Cardiac muscle cell (in vitro differentiated cells and primary cell): Measurements from ENCODE around the gene LGALS4. TPM values are rescaled to one million over a fixed set of nuclear protein-coding genes. Genes with fewer than 3 reads are reported as not detected.
A peak's percentile ranks its signal among the peaks of the same experiment; 100 is the strongest.

Experiments used
- DNase-seq, 2 donors: peaks; one replicate each; pipeline versions ENCODE4 v3.0.0 to v3.0.0-alpha.2; 2010 to 2017; ENCODE audit warnings: low read depth in 1 of 2, low spot score in 1 of 2
- H3K27ac ChIP-seq: fragments of 200-600 bp; sonication (generic); 2 replicates; pipeline ENCODE4 v1.5.1; 2016
- H3K27me3 ChIP-seq: fragments of 200-600 bp; sonication (generic); 2 replicates; pipeline ENCODE4 v1.6.0; 2016; ENCODE audit warnings: control low read depth
- H3K36me3 ChIP-seq: fragments of 200-600 bp; sonication (generic); 2 replicates; pipeline ENCODE4 v1.5.1; 2016; ENCODE audit warnings: control low read depth
- H3K4me1 ChIP-seq: fragments of 200-600 bp; sonication (generic); 2 replicates; pipeline ENCODE4 v1.8.1; 2017; ENCODE audit warnings: low read depth, mild to moderate bottlenecking, mixed run types
- H3K4me3 ChIP-seq: fragments of 200-600 bp; sonication (generic); 2 replicates; pipeline ENCODE4 v1.5.1; 2016; ENCODE audit warnings: mild to moderate bottlenecking
- H3K9me3 ChIP-seq: fragments of 200-600 bp; sonication (generic); 2 replicates; pipeline ENCODE4 v1.5.1; 2017; ENCODE audit warnings: low read depth, mild to moderate bottlenecking, control low read depth
- polyA plus RNA-seq: library from polyadenylated mRNA; unstranded; fragments of >200 nt; fragmentation: Nextera tagmentation; extraction: Ambion mirVana; gene quantifications from 2 replicates; pipeline ENCODE4 v1.2.1, GENCODE V29; 2016
- total RNA-seq: library from RNA; depleted of rRNA; stranded (reverse); fragments of >200 nt; gene quantifications from 2 replicates; pipeline ENCODE4 v1.2.3, GENCODE V29; 2016
- TF ChIP-seq, protein P1 (sequence below): IDR thresholded peaks from 2 replicates; pipeline ENCODE4 v1.5.1; 2012; ENCODE audit warnings: low read depth, mild to moderate bottlenecking, low read length

LGALS4 gene
- total and polyA plus RNA-seq, 2 experiments from 2014 or later, result 0.50 to 1.0 TPM

DNA sequence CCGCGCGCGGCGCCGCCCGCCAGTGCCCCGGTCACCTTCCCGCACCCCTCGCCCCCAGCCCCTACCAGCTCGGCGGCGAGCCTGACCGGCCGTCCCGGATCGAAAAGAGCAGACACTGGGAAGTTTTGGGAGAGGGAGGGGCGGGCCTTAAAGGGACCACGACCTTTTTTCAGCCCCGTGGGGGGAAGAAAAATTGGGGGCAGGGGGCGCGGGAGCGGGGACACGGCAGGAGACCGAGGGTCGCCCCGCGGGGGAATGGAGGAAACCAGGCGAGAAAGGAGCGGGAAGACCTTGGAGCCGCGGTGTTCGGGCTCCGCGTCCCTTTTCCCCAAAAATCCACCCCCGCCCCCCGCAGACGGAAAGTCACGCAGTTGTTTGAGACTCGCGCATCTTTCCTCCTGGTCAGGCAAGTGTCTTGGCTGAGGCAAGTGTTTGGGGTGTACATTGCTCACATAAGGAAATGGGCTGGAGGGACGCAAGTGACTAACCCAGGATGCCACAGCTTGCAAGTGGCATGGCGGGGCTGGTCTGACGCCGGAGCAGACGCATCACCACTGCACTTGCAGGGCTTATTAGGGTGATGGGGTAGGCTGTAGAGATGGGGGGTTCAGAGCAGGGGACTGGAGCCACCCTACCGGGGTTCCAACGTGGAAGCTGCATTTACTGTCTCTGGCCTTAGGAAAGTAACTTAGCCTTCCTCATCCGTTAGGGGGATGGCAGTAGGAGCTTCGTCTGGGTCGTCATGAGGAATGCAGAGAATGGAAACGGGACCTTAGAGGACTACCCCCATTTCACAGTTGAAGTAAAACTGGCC, 39.7 kb upstream of the LGALS4 start:
- H3K4me1 ChIP-seq, result peaks cover 16% of the 10 kb centered on the region
- TF ChIP-seq, protein P1, sequence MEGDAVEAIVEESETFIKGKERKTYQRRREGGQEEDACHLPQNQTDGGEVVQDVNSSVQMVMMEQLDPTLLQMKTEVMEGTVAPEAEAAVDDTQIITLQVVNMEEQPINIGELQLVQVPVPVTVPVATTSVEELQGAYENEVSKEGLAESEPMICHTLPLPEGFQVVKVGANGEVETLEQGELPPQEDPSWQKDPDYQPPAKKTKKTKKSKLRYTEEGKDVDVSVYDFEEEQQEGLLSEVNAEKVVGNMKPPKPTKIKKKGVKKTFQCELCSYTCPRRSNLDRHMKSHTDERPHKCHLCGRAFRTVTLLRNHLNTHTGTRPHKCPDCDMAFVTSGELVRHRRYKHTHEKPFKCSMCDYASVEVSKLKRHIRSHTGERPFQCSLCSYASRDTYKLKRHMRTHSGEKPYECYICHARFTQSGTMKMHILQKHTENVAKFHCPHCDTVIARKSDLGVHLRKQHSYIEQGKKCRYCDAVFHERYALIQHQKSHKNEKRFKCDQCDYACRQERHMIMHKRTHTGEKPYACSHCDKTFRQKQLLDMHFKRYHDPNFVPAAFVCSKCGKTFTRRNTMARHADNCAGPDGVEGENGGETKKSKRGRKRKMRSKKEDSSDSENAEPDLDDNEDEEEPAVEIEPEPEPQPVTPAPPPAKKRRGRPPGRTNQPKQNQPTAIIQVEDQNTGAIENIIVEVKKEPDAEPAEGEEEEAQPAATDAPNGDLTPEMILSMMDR, result no peak
- H3K4me3 ChIP-seq, result peak overlapping the region; percentile 95
- peak overlapping the region; percentile 99 for H3K27ac ChIP-seq
- no peaks in the 10 kb centered on the region for H3K36me3 ChIP-seq
- no peaks in the 10 kb centered on the region for H3K9me3 ChIP-seq
- H3K27me3 ChIP-seq, result no peaks in the 10 kb centered on the region
- DNase-seq, result peak in 1 of 2 donors; percentile 55

DNA sequence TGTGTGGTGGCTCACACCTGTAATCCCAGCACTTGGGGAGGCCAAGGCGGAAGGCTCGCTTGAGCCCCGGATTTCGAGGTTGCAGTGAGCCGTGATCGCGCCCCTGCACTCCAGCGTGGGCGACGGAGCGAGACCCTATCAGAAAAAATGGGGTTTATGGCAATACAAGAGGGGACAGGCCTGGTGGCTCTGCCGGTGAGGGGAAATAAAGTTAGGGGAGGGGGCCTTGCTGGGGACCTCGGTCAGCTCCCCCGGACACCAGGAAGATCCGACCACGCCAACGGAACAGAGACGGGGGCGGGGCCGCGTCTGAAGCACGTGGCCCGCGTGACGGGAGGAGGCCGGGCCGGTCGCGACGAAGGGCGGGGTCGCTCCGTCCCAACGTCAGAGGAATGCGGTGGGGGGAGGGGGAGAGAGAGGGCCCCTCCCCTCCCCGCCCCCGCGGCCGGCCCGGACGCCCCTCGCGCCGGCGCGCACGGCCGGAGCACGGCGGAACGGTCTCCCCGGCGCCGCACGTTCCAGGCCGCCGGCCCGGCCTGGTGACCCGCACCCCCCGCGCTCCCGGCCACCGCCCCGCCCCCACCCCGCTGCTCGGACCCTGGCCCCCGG, 39.0 kb upstream of the LGALS4 start:
- Histone ChIP-seq H3K36me3 (peaks cover 6% of the 10 kb centered on the region), H3K4me3 (peak overlapping the region; percentile 95), H3K27ac (peak overlapping the region; percentile 99), H3K9me3 (no peaks in the 10 kb centered on the region), H3K4me1 (peaks cover 16% of the 10 kb centered on the region), H3K27me3 (no peaks in the 10 kb centered on the region)
- TF ChIP-seq, protein P1, result no peak
- DNase-seq, result peak; percentile 96

DNA sequence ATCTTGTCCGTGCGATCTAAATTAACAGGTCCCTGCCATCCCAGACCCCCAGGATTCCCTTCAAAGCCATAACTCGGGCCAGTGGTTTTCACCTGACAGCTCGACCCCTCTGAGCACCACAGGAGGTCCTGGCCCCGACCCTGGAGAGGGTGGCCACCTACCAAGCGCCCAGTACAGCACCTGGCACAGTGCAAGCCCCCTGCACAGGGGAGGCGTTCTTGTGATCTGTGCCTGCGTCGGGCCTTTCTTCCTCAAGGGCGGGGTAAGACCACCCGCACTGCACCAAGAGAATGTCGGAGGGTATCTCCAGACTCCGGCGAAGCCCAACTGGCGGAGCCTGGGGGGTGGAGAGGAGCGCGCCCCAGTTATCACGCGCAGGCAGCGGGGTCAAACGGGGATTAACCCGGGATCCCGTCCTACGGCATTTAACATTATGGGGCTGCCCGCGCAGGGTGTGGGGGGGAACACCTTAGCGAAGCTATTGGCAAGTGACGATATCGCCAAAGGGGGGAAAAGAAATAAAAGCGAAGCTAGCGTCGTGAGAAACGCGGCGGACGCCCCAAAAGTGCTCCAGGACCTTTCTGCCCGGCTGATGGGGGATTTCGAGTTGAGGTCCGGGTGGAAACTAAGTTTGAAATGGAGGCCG, 38.4 kb upstream of the LGALS4 start:
- Histone ChIP-seq H3K27ac (peak overlapping the region; percentile 99), H3K4me1 (peaks cover 16% of the 10 kb centered on the region), H3K9me3 (no peaks in the 10 kb centered on the region), H3K36me3 (peaks cover 12% of the 10 kb centered on the region), H3K27me3 (no peaks in the 10 kb centered on the region), H3K4me3 (peak overlapping the region; percentile 95)
- TF ChIP-seq, protein P1, result no peak
- DNase-seq, result no peak

DNA sequence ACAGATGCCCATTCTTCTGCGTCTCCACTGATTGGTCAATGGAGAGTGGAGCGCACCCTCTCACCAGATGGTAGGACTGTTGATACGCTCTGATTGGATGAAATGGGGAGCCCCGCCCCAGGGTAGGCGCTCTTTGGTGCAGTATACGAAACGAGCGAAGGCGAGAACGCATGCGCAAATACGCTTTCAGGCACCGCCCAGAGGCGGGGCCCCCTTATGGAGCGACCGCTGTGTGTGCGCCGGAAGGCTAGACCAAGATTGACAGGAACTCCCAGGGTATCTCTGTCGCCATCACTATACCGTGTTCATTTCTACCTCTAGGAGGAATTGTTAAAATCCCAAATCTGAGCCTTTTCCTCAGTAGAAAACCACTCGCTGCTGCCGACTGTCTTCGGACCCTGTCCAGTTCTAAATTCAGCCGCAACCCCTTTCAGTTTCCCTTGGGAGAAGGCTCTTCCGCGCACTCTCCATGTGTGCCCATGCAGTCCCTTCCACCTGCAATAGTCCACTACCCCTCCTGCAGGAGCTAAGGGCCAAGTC, 37.8 kb upstream of the LGALS4 start:
- Histone ChIP-seq H3K4me1 (peaks cover 16% of the 10 kb centered on the region), H3K9me3 (no peaks in the 10 kb centered on the region), H3K4me3 (peak overlapping the region; percentile 95), H3K27ac (peak overlapping the region; percentile 99), H3K36me3 (peaks cover 18% of the 10 kb centered on the region), H3K27me3 (no peaks in the 10 kb centered on the region)
- DNase-seq, result no peak
- TF ChIP-seq, protein P1, result peak; percentile 2

DNA sequence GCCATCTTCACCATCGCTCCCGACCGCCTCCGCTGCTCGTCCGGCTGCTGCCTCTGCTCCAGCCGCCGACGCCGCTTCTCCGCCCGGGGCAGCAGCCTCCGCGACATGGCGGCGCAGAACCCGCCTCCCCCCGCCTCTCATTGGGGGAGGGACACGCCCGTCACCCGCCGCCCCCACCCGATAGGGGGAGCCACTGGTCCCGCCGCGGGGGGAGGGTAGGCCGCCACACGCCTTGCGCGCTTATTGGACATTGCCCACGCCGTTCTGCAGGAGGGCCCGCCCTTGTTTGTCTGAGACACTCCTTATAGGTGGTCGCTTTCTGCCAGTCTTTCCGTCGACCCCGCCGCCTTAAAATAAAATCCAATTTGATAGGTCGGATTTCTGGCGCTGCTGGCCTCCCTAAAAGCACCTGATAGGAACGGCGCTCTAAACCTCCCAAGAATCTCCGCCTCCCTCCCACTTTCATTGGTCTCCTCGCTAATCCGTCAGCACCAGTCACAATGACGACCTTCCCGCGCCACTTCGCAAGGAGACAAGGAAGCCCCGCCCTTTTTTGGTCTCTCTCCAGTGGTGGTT, 37.2 kb upstream of the LGALS4 start, which contains the start of gene HNRNPL:
Gene HNRNPL (minus strand): TSS at position 127 of the 576 bp plus-strand sequence. CDS start 20 bp downstream, at position 107.
- H3K27ac ChIP-seq, result peak within 1 kb of the TSS; percentile 99
- H3K9me3 ChIP-seq, result no peaks in the 10 kb centered on the region
- no peaks in the 10 kb centered on the region for H3K27me3 ChIP-seq
- TF ChIP-seq, protein P1, result peak; percentile 43
- peak; percentile 100 for DNase-seq
- H3K4me3 ChIP-seq, result peak within 1 kb of the TSS; percentile 95
- peaks cover 16% of the 10 kb centered on the region for H3K4me1 ChIP-seq
- H3K36me3 ChIP-seq, result peaks cover 24% of the 10 kb centered on the region
